Osteocyte (in vitro differentiated cells): Measurements from ENCODE around the gene APOC3. TPM values are rescaled to one million over a fixed set of nuclear protein-coding genes. Genes with fewer than 3 reads are reported as not detected.

Experiments
- DNase-seq: peaks from one replicate; pipeline ENCODE4 v3.0.0; 2021; ENCODE audit warnings: mixed read lengths; ENCODE audit not compliant: unreplicated experiment; ENCODE audit errors: extremely low spot score
- H3K27ac Mint-ChIP-seq: one replicate; pipeline ENCODE4 v1.8.0; 2021; ENCODE audit warnings: mild to moderate bottlenecking, mixed read lengths; ENCODE audit not compliant: unreplicated experiment
- H3K27me3 Mint-ChIP-seq: one replicate; pipeline ENCODE4 v1.8.0; 2021; ENCODE audit warnings: mixed read lengths; ENCODE audit not compliant: unreplicated experiment
- H3K36me3 Mint-ChIP-seq: one replicate; pipeline ENCODE4 v1.8.0; 2021; ENCODE audit warnings: mixed read lengths; ENCODE audit not compliant: unreplicated experiment
- H3K4me1 Mint-ChIP-seq: one replicate; pipeline ENCODE4 v1.8.0; 2021; ENCODE audit warnings: mixed read lengths; ENCODE audit not compliant: unreplicated experiment
- H3K4me3 Mint-ChIP-seq: one replicate; pipeline ENCODE4 v1.8.0; 2021; ENCODE audit warnings: mild to moderate bottlenecking, moderate library complexity, mixed read lengths; ENCODE audit not compliant: unreplicated experiment
- H3K9me3 Mint-ChIP-seq: one replicate; pipeline ENCODE4 v1.8.0; 2021; ENCODE audit warnings: mixed read lengths; ENCODE audit not compliant: unreplicated experiment
- total RNA-seq: library from RNA; stranded (reverse); gene quantifications from 2 replicates; pipeline ENCODE4 v1.2.1, GENCODE V29; 2021
- TF ChIP-seq, protein P1 (sequence below): fragments of 200-600 bp; sonication (generic); IDR thresholded peaks from 2 replicates; pipeline ENCODE4 v1.5.0; 2021; ENCODE audit warnings: antibody characterized with exemption, mild to moderate bottlenecking, moderate library complexity

The APOC3 gene
- total RNA-seq, 1 donor from 2014 or later: not detected

DNA sequence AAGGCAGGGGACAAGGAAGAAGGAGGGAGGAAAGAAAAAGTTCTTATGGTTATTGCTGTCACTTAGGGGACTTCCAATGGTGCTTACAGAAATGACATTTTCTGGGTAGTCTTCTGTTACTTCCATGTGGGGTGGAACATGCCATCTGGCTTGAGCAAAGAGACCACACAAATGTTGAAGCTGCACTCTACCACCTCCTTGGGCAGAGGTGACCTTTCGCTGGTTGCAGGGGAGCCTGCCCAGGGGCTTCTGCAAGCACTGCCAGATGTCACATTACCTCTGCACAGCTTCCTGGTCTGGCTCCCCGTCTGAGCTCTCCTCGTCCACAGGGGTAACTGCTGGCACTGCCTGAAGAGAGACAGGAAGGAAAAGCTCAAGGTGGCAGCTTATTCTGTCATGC, 40.3 kb downstream of the APOC3 start:
- H3K27ac Mint-ChIP-seq: no peak overlapping the region
- H3K27me3 Mint-ChIP-seq: no peaks in the 10 kb centered on the region
- peaks cover 63% of the 10 kb centered on the region for H3K36me3 Mint-ChIP-seq
- no peak overlapping the region for H3K4me3 Mint-ChIP-seq
- H3K4me1 Mint-ChIP-seq: peaks cover 11% of the 10 kb centered on the region
- TF ChIP-seq, protein P1, sequence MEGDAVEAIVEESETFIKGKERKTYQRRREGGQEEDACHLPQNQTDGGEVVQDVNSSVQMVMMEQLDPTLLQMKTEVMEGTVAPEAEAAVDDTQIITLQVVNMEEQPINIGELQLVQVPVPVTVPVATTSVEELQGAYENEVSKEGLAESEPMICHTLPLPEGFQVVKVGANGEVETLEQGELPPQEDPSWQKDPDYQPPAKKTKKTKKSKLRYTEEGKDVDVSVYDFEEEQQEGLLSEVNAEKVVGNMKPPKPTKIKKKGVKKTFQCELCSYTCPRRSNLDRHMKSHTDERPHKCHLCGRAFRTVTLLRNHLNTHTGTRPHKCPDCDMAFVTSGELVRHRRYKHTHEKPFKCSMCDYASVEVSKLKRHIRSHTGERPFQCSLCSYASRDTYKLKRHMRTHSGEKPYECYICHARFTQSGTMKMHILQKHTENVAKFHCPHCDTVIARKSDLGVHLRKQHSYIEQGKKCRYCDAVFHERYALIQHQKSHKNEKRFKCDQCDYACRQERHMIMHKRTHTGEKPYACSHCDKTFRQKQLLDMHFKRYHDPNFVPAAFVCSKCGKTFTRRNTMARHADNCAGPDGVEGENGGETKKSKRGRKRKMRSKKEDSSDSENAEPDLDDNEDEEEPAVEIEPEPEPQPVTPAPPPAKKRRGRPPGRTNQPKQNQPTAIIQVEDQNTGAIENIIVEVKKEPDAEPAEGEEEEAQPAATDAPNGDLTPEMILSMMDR: no peak
- H3K9me3 Mint-ChIP-seq: no peaks in the 10 kb centered on the region
- no peak for DNase-seq

DNA sequence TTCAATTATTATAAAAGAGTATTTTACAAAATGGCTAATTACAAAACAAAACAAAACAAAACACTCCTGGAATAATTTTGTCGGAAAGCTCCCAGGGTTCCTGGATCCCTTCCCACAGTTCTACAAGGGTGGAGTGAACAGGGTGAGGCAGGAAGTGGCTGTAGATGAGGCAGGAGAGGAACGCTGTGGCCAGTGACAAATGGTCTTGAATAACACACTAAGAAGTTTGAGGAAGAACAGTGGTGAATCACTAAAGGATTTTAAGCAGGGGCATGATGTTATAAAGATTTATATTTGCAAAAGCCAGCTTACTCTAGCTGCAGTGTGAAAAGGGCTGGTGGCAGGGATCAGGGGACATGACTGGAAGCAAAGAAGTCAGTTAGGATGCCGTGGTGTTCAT, 41.5 kb downstream of the APOC3 start:
- DNase-seq: no peak
- no peak overlapping the region for H3K4me3 Mint-ChIP-seq

DNA sequence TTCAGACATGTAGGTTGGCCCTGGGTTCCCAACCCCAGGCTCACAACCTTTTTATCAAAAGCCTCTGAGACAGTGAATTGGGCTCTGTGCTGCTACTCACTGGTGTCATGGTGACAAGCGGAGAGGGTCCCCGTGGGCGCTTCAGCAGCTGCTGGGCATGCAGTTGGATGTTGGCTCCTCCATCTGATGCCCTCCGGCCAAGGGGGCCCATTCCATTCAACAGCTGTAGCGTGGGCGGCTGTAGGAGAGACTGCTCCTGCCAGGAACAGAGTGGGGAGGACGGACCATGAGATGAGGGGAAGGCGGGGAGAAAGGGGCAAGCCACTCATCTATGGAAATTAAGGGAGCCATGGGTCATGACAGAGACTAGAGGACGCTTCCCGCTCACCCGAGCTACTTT, 43.7 kb downstream of the APOC3 start:
- Mint-ChIP-seq H3K27ac (no peak overlapping the region), H3K4me1 (peaks cover 11% of the 10 kb centered on the region), H3K4me3 (no peak overlapping the region), H3K27me3 (no peaks in the 10 kb centered on the region), H3K9me3 (no peaks in the 10 kb centered on the region), H3K36me3 (peaks cover 49% of the 10 kb centered on the region)
- no peak for DNase-seq
- TF ChIP-seq, protein P1: no peak

More for the DNA sequence above, 41.5 kb downstream of the APOC3 start:
- Mint-ChIP-seq H3K27ac (peak overlapping the region; percentile 68), H3K9me3 (no peaks in the 10 kb centered on the region), H3K36me3 (peaks cover 64% of the 10 kb centered on the region), H3K4me1 (peaks cover 11% of the 10 kb centered on the region), H3K27me3 (no peaks in the 10 kb centered on the region)
- TF ChIP-seq, protein P1: no peak

GRCh38 chr11:116874251-116874650, 44.5 kb downstream of the APOC3 start:
- Mint-ChIP-seq H3K27ac (no peak overlapping the region), H3K27me3 (no peaks in the 10 kb centered on the region), H3K4me3 (no peak overlapping the region), H3K9me3 (no peaks in the 10 kb centered on the region), H3K4me1 (peaks cover 11% of the 10 kb centered on the region), H3K36me3 (peaks cover 43% of the 10 kb centered on the region)
- TF ChIP-seq, protein P1: no peak
- no peak for DNase-seq

DNA sequence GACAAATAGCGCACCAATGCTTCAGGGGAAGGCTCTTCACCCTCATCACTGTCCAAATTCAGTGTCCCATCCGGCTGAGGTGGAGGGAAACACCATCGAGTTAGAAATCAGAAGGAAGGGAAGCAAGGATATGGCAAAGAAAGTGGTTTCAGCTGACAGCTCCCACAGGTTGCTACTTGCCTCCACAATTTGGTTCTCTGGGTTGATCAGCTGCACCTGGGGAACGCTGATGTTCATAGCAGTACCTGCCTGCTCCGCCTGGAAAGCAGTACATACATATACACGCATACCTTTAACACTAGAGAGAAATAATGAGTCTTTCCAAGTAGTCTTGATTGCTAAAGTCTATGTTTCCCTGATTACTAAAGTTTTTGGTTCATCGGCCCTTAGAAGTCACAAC, 45.5 kb downstream of the APOC3 start:
- no peaks in the 10 kb centered on the region for H3K27me3 Mint-ChIP-seq
- TF ChIP-seq, protein P1: no peak
- H3K27ac Mint-ChIP-seq: no peak overlapping the region
- no peak for DNase-seq
- peaks cover 14% of the 10 kb centered on the region for H3K4me1 Mint-ChIP-seq
- H3K4me3 Mint-ChIP-seq: no peak overlapping the region
- H3K9me3 Mint-ChIP-seq: no peaks in the 10 kb centered on the region
- H3K36me3 Mint-ChIP-seq: peaks cover 37% of the 10 kb centered on the region
